Activated B cell treated with CpG ODN at 0.5 μM for 24 hours (primary cell): ENCODE data around the gene PRKCZ. TPM values are rescaled to one million over a fixed set of nuclear protein-coding genes. Genes with fewer than 3 reads are reported as not detected.
A peak's percentile ranks its signal among the peaks of the same experiment; 100 is the strongest.

ENCODE experiments used
- ATAC-seq: fragments of 200-7000 bp; cut with Tn5 transposase; one replicate; pipeline ENCODE4 v1.10.0; 2021; ENCODE audit warnings: low read depth, mild to moderate bottlenecking, moderate library complexity
- CTCF ChIA-PET: fragments of 350-600 bp; sonication (Branson Sonifier 250); formaldehyde crosslinking; loops from one replicate; lab custom pipeline; 2021; ENCODE audit warnings: antibody characterized with exemption; lab: Charles Lee
- POLR2A ChIA-PET: fragments of 350-600 bp; sonication (Branson Sonifier 250); formaldehyde crosslinking; loops from one replicate; lab custom pipeline; 2021; ENCODE audit warnings: antibody characterized with exemption; lab: Charles Lee
- DNase-seq: peaks from one replicate; pipeline ENCODE4 v3.0.0; 2022
- H3K27ac Mint-ChIP-seq: one replicate; pipeline ENCODE4 v1.8.0; 2020; ENCODE audit warnings: mixed read lengths
- H3K27me3 Mint-ChIP-seq: one replicate; pipeline ENCODE4 v1.8.0; 2021; ENCODE audit warnings: mixed read lengths
- H3K36me3 Mint-ChIP-seq: one replicate; pipeline ENCODE4 v1.8.0; 2021; ENCODE audit warnings: low read depth, mixed read lengths
- H3K4me1 Mint-ChIP-seq: one replicate; pipeline ENCODE4 v1.8.0; 2021; ENCODE audit warnings: mixed read lengths
- H3K4me3 Mint-ChIP-seq: one replicate; pipeline ENCODE4 v1.8.0; 2020; ENCODE audit warnings: mild to moderate bottlenecking, mixed read lengths
- H3K9me3 Mint-ChIP-seq: one replicate; pipeline ENCODE4 v1.8.0; 2020; ENCODE audit warnings: mixed read lengths
- CTCF ChIP-seq: fragments of 200-600 bp; IDR thresholded peaks from one replicate; pipeline ENCODE4 v1.8.0; 2022; ENCODE audit warnings: antibody characterized with exemption, mild to moderate bottlenecking
- intact Hi-C: fragments of 100-400 bp; cut with micrococcal nuclease; formaldehyde crosslinking; loops from one replicate; pipeline ENCODE4 v1.15.1; 2024
- total RNA-seq: library from RNA; stranded (reverse); gene quantifications from 2 replicates; pipeline ENCODE4 v1.2.3, GENCODE V29; 2022

Gene PRKCZ
- total RNA-seq, 1 donor from 2014 or later = 28.5 TPM

- DNase-seq (no peak), ATAC-seq (no peak)
- H3K36me3 Mint-ChIP-seq = peaks cover 39% of the 10 kb centered on the region
- CTCF ChIA-PET = interaction anchor here (0.6 to 2.4 kb wide), 10 partner anchors 9 to 230 kb away, joined by 3 to 13 read pairs (median 6); partner anchors contain the start of gene FAAP20
- no peaks in the 10 kb centered on the region for H3K9me3 Mint-ChIP-seq
- POLR2A ChIA-PET = no interaction called here
- intact Hi-C loops = loop anchor here (10.0 kb wide), 1 partner anchor 209 kb away; no protein-coding TSS in a partner anchor
- no peak overlapping the region for H3K4me3 Mint-ChIP-seq
- H3K27ac Mint-ChIP-seq = no peak overlapping the region
- no peaks in the 10 kb centered on the region for H3K27me3 Mint-ChIP-seq
- peaks cover 1% of the 10 kb centered on the region for H3K4me1 Mint-ChIP-seq
- TF ChIP-seq CTCF = no peak
Observed at GRCh38 chr1:2173546-2174347, 123.5 kb downstream of the PRKCZ start.

DNA sequence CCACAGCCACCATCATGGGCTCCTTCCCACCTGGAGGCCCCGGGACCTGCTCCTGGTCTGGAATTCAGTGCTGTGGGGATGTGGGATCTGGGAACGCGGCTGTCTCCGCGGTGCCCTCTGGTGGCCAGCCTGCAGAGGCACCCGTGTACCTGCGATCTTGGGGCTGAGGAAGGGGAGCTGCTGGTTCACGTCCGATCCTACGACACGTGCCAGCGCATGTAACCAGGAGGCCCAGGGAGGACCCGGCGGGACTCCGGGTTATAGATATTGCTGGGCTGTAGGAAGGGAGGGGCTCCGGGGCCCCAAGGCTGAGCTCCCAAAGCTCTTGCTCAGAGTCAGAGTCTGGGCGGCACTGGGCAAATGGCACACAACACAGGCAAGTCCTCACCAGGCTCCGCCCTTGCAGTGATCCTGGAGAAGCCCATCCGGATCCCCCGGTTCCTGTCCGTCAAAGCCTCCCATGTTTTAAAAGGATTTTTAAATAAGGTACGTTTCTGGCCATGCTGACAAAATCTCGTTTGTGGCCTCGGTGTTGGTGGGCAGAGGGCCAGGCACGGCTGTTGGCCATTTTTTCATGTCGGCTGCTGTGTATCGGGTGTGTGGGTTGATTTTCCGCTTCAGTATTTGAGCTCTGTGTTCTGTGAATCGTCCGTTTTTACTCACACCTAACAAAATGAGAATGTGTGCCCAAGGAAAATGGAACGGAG, 124.3 kb downstream of the PRKCZ start:
- ChIA-PET CTCF (interaction anchor here (0.7 to 2.4 kb wide), 10 partner anchors 10 to 230 kb away, joined by 3 to 13 read pairs (median 6); partner anchors contain the start of gene FAAP20), POLR2A (no interaction called here)
- intact Hi-C loops = loop anchor here (10.0 kb wide), 1 partner anchor 210 kb away; no protein-coding TSS in a partner anchor
- peak; percentile 61 for ATAC-seq
- no peak overlapping the region for H3K27ac Mint-ChIP-seq
- H3K4me3 Mint-ChIP-seq = no peak overlapping the region
- peaks cover 40% of the 10 kb centered on the region for H3K36me3 Mint-ChIP-seq
- H3K4me1 Mint-ChIP-seq = peaks cover 1% of the 10 kb centered on the region
- no peaks in the 10 kb centered on the region for H3K27me3 Mint-ChIP-seq
- TF ChIP-seq CTCF = no peak
- H3K9me3 Mint-ChIP-seq = no peaks in the 10 kb centered on the region
- DNase-seq = peak; percentile 31

DNA sequence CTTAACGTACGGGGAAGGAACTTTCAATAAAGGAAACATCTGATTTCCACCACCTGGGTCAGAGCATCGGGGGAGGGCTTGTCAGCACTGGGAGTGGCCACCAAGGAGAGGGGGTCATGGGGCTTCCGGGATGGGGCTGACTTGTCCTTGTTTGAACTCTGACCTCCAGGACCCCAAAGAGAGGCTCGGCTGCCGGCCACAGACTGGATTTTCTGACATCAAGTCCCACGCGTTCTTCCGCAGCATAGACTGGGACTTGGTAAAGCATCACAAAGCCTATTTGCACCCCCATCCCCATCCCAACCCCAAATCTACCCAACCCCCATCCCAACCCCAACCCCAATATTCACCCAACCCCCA, 124.8 kb downstream of the PRKCZ start:
- ChIA-PET POLR2A (no interaction called here), CTCF (interaction anchor here (1.0 to 2.4 kb wide), 9 partner anchors 10 to 231 kb away, joined by 3 to 13 read pairs (median 6); partner anchors contain the start of gene FAAP20)
- ATAC-seq = no peak
- no peaks in the 10 kb centered on the region for H3K9me3 Mint-ChIP-seq
- H3K27ac Mint-ChIP-seq = no peak overlapping the region
- DNase-seq = no peak
- peaks cover 1% of the 10 kb centered on the region for H3K4me1 Mint-ChIP-seq
- no peaks in the 10 kb centered on the region for H3K27me3 Mint-ChIP-seq
- TF ChIP-seq CTCF = no peak
- intact Hi-C loops = loop anchor here (10.0 kb wide), 1 partner anchor 210 kb away; no protein-coding TSS in a partner anchor
- H3K36me3 Mint-ChIP-seq = peaks cover 42% of the 10 kb centered on the region
- no peak overlapping the region for H3K4me3 Mint-ChIP-seq

DNA sequence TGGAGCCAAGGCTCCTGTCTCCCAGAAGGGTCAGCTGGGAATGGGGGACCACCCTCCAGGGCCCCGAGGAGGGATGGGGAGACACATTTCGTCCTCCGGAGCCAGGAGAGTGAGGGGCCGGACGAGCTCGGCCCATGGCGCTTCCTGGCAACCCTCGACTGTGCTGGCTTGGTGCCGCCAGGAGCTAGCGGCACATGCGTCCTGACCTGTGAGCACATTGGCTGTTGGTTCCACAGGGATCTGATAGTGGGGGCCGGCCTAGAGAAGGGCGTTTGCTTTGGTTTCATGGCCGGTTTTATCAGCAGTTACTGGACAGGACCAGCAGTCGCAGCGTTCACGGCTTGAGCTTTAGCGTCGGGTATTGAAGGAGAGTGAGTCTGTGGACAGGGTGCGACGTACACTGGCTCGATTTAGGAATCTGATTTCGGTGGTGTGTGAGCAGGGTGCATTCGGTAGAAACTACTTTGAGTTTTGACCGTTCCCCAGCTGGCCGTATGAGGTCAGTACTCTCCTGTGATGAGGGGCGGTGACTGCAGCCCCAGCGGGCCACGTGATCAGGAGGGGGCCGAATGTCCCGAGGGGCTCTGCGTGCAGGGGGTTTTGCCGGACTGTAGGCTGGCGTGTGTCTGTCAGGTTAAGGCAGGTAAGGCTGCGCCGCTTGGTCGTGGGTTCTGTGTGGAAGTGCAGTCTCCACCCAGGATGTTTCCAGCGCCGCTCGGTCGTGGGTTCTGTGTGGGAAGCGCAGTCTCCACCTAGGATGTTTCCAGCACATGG, 125.7 kb downstream of the PRKCZ start:
- DNase-seq (no peak), ATAC-seq (no peak)
- Mint-ChIP-seq H3K4me1 (peaks cover 1% of the 10 kb centered on the region), H3K27ac (no peak overlapping the region), H3K9me3 (no peaks in the 10 kb centered on the region), H3K36me3 (peaks cover 44% of the 10 kb centered on the region), H3K27me3 (no peaks in the 10 kb centered on the region), H3K4me3 (no peak overlapping the region)
- TF ChIP-seq CTCF = no peak
- POLR2A ChIA-PET = no interaction called here
- intact Hi-C loops = loop anchor here (10.0 kb wide), 1 partner anchor 211 kb away; no protein-coding TSS in a partner anchor
- CTCF ChIA-PET = interaction anchor here (1.8 to 2.4 kb wide), 2 partner anchors 11 kb away, joined by 4 to 13 read pairs; no protein-coding TSS in a partner anchor
